Duodenal mucosa (tissue), 2 donors: Measurements from ENCODE around the gene PRKCH.

ENCODE experiments used
- H3K27ac ChIP-seq: one replicate; pipeline ENCODE4 v1.7.0; 2013; ENCODE audit warnings: low read depth, low read length
- H3K27me3 ChIP-seq, 2 donors: one replicate each; pipeline ENCODE4 v1.7.0; 2013; ENCODE audit warnings: low read length in 2 of 2, control low read depth in 1 of 2; ENCODE audit not compliant: insufficient read depth in 2 of 2, control insufficient read depth in 1 of 2
- H3K36me3 ChIP-seq, 2 donors: one replicate each; pipeline ENCODE4 v1.7.0; 2013; ENCODE audit warnings: low read length in 2 of 2, control low read depth in 1 of 2; ENCODE audit not compliant: insufficient read depth in 2 of 2, control insufficient read depth in 1 of 2
- H3K4me1 ChIP-seq, 2 donors: one replicate each; pipeline ENCODE4 v1.7.0; 2013; ENCODE audit warnings: low read length in 2 of 2, control low read depth in 1 of 2; ENCODE audit not compliant: insufficient read depth in 2 of 2, control insufficient read depth in 1 of 2
- H3K4me3 ChIP-seq, 2 donors: one replicate each; pipeline ENCODE4 v1.7.0; 2013; ENCODE audit warnings: low read length in 2 of 2, low read depth in 1 of 2
- H3K9ac ChIP-seq, 2 donors: one replicate each; pipeline ENCODE4 v1.7.0; 2013; ENCODE audit warnings: low read length in 2 of 2, low read depth in 1 of 2
- H3K9me3 ChIP-seq, 2 donors: one replicate each; pipeline ENCODE4 v1.7.0; 2013; ENCODE audit warnings: low read length in 2 of 2, control low read depth in 1 of 2; ENCODE audit not compliant: control insufficient read depth in 1 of 2

Gene PRKCH

GRCh38 chr14:61557854-61558253, 236.5 kb downstream of the PRKCH start:
- Histone ChIP-seq H3K9ac (no peak overlapping the region), H3K27me3 (no peaks in the 10 kb centered on the region), H3K36me3 (no peaks in the 10 kb centered on the region), H3K27ac (no peak overlapping the region), H3K9me3 (no peaks in the 10 kb centered on the region), H3K4me3 (no peak overlapping the region), H3K4me1 (peaks cover 44 to 69% of the 10 kb centered on the region in 2 donors)

GRCh38 chr14:61558271-61558670, 236.9 kb downstream of the PRKCH start:
- H3K9ac ChIP-seq: no peak overlapping the region
- no peaks in the 10 kb centered on the region for H3K36me3 ChIP-seq
- no peak overlapping the region for H3K4me3 ChIP-seq
- H3K9me3 ChIP-seq: no peaks in the 10 kb centered on the region
- peaks cover 41 to 69% of the 10 kb centered on the region in 2 donors for H3K4me1 ChIP-seq
- no peaks in the 10 kb centered on the region for H3K27me3 ChIP-seq
- H3K27ac ChIP-seq: no peak overlapping the region

- H3K36me3 ChIP-seq: no peaks in the 10 kb centered on the region
- H3K4me3 ChIP-seq: peak overlapping the region; percentile 27 to 52
- no peaks in the 10 kb centered on the region for H3K27me3 ChIP-seq
- H3K27ac ChIP-seq: peak overlapping the region; percentile 45
- H3K9me3 ChIP-seq: no peaks in the 10 kb centered on the region
- peak overlapping the region in 1 of 2 donors; percentile 38 for H3K9ac ChIP-seq
- H3K4me1 ChIP-seq: peaks cover 34 to 63% of the 10 kb centered on the region in 2 donors
Measured at GRCh38 chr14:61559641-61560201, 238.3 kb downstream of the PRKCH start.

- Histone ChIP-seq H3K4me1 (peaks cover 34 to 61% of the 10 kb centered on the region in 2 donors), H3K4me3 (peak overlapping the region in 1 of 2 donors; percentile 52), H3K36me3 (no peaks in the 10 kb centered on the region), H3K27me3 (no peaks in the 10 kb centered on the region), H3K9me3 (no peaks in the 10 kb centered on the region), H3K27ac (peak overlapping the region; percentile 45), H3K9ac (peak overlapping the region in 1 of 2 donors; percentile 38)
Measured at GRCh38 chr14:61560323-61560722, 238.9 kb downstream of the PRKCH start.

GRCh38 chr14:61561104-61561503, 239.7 kb downstream of the PRKCH start:
- peaks cover 34 to 58% of the 10 kb centered on the region in 2 donors for H3K4me1 ChIP-seq
- no peak overlapping the region for H3K9ac ChIP-seq
- peak overlapping the region; percentile 76 for H3K27ac ChIP-seq
- no peaks in the 10 kb centered on the region for H3K27me3 ChIP-seq
- H3K36me3 ChIP-seq: no peaks in the 10 kb centered on the region
- no peak overlapping the region for H3K4me3 ChIP-seq
- no peaks in the 10 kb centered on the region for H3K9me3 ChIP-seq

GRCh38 chr14:61561657-61562276, 240.4 kb downstream of the PRKCH start:
- peak overlapping the region in 1 of 2 donors; percentile 22 for H3K9ac ChIP-seq
- H3K4me3 ChIP-seq: no peak overlapping the region
- peaks cover 34 to 55% of the 10 kb centered on the region in 2 donors for H3K4me1 ChIP-seq
- H3K27me3 ChIP-seq: no peaks in the 10 kb centered on the region
- peak overlapping the region; percentile 76 for H3K27ac ChIP-seq
- H3K36me3 ChIP-seq: no peaks in the 10 kb centered on the region
- no peaks in the 10 kb centered on the region for H3K9me3 ChIP-seq

- H3K36me3 ChIP-seq: no peaks in the 10 kb centered on the region
- H3K9me3 ChIP-seq: no peaks in the 10 kb centered on the region
- no peaks in the 10 kb centered on the region for H3K27me3 ChIP-seq
- no peak overlapping the region for H3K4me3 ChIP-seq
- H3K9ac ChIP-seq: no peak overlapping the region
- H3K4me1 ChIP-seq: peaks cover 34 to 62% of the 10 kb centered on the region in 2 donors
- peak overlapping the region; percentile 65 for H3K27ac ChIP-seq
Measured at GRCh38 chr14:61562321-61563161, 241.2 kb downstream of the PRKCH start.

GRCh38 chr14:61563162-61563511, 241.8 kb downstream of the PRKCH start:
- Histone ChIP-seq H3K27me3 (no peaks in the 10 kb centered on the region), H3K4me1 (peaks cover 39 to 68% of the 10 kb centered on the region in 2 donors), H3K4me3 (no peak overlapping the region), H3K9me3 (no peaks in the 10 kb centered on the region), H3K9ac (no peak overlapping the region), H3K36me3 (no peaks in the 10 kb centered on the region), H3K27ac (peak overlapping the region; percentile 51)

- Histone ChIP-seq H3K27me3 (no peaks in the 10 kb centered on the region), H3K4me1 (peaks cover 41 to 72% of the 10 kb centered on the region in 2 donors), H3K4me3 (no peak overlapping the region), H3K27ac (no peak overlapping the region), H3K36me3 (no peaks in the 10 kb centered on the region), H3K9me3 (no peaks in the 10 kb centered on the region), H3K9ac (no peak overlapping the region)
Measured at GRCh38 chr14:61563880-61564617, 242.7 kb downstream of the PRKCH start.
